ENCODE results near the gene SPAM1.

The SPAM1 gene, protein sequence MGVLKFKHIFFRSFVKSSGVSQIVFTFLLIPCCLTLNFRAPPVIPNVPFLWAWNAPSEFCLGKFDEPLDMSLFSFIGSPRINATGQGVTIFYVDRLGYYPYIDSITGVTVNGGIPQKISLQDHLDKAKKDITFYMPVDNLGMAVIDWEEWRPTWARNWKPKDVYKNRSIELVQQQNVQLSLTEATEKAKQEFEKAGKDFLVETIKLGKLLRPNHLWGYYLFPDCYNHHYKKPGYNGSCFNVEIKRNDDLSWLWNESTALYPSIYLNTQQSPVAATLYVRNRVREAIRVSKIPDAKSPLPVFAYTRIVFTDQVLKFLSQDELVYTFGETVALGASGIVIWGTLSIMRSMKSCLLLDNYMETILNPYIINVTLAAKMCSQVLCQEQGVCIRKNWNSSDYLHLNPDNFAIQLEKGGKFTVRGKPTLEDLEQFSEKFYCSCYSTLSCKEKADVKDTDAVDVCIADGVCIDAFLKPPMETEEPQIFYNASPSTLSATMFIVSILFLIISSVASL

GRCh38 chr7:123924941-123925340 is at the start of gene SPAM1:
TSS of gene SPAM1 (plus strand) at chr7:123925241. CDS start at chr7:123953571, 28,330 bp downstream.
- Histone ChIP-seq H3K4me1 (ENCODE audit: control insufficient read depth in 1 of 2, insufficient read depth in 1 of 2, low read depth in 1 of 2, low read length in 1 of 2) (no peaks in the 10 kb centered on the region), H3K27ac (no peak within 1 kb of the TSS), H3K9me3 (no peaks in the 10 kb centered on the region), H3K4me3 (ENCODE audit: low read depth in 1 of 2, low read length in 1 of 2) (no peak within 1 kb of the TSS), H3K27me3 (no peaks in the 10 kb centered on the region), H3K36me3 (no peaks in the 10 kb centered on the region)
- no peak for TF ChIP-seq CTCF (IDR thresholded peaks at IDR 0.05)

DNA sequence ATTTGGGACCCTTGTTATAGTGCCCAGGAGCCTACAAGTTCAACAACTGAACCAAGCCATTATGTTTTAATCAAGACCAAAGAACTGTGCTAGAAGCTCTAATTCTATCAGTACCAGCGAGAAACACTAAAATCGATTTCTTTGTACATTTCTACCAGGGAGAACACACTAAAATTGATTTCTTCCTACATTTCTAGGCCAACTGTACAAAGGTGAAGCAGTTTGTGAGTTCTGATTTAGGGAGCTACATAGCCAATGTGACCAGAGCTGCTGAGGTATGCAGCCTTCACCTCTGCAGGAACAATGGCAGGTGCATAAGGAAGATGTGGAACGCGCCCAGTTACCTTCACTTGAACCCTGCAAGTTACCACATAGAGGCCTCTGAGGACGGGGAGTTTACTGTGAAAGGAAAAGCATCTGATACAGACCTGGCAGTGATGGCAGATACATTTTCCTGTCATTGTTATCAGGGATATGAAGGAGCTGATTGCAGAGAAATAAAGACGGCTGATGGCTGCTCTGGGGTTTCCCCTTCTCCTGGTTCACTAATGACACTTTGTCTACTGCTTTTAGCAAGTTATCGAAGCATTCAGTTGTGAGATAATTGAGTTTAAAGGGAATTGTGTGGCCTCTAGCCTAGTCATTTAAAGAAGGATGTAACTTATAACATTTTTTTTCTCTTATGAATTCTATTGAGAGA is 48.3 kb upstream of the SPAM1 start:
- Histone ChIP-seq H3K27ac (no peak overlapping the region), H3K4me3 (ENCODE audit: low read depth in 1 of 2, low read length in 1 of 2) (no peak overlapping the region), H3K9me3 (no peaks in the 10 kb centered on the region), H3K36me3 (no peaks in the 10 kb centered on the region), H3K27me3 (no peaks in the 10 kb centered on the region), H3K4me1 (ENCODE audit: control insufficient read depth in 1 of 2, insufficient read depth in 1 of 2, low read depth in 1 of 2, low read length in 1 of 2) (no peaks in the 10 kb centered on the region)
- TF ChIP-seq CTCF (IDR thresholded peaks at IDR 0.05), result no peak

GRCh38 chr7:123879628-123880027 is 45.4 kb upstream of the SPAM1 start:
- no peak for TF ChIP-seq CTCF (IDR thresholded peaks at IDR 0.05)
- H3K27ac ChIP-seq, result no peak overlapping the region
- no peaks in the 10 kb centered on the region for H3K9me3 ChIP-seq
- H3K36me3 ChIP-seq, result no peaks in the 10 kb centered on the region
- H3K27me3 ChIP-seq, result no peaks in the 10 kb centered on the region
- H3K4me3 ChIP-seq (ENCODE audit: low read depth in 1 of 2, low read length in 1 of 2), result no peak overlapping the region
- H3K4me1 ChIP-seq (ENCODE audit: control insufficient read depth in 1 of 2, insufficient read depth in 1 of 2, low read depth in 1 of 2, low read length in 1 of 2), result no peaks in the 10 kb centered on the region

DNA sequence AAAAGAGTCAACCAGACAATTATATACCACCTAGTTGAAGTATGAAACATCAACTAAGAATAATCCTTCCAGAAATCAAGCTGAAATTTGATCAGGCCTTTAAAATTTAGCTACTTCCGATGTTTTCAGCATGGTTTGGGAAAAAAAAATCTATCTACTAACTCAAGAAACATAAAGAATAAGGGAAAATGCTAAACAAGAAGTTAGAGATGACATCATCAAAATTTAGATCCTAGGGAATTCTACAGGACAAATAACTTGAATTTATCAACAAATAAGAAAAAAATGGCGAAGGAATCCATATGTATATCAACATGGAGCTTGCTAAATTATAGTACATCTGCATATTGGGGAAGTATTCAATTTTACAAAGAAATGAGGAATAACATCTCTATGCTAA is 43.7 kb upstream of the SPAM1 start:
- no peak for TF ChIP-seq CTCF (IDR thresholded peaks at IDR 0.05)
- no peaks in the 10 kb centered on the region for H3K36me3 ChIP-seq

DNA sequence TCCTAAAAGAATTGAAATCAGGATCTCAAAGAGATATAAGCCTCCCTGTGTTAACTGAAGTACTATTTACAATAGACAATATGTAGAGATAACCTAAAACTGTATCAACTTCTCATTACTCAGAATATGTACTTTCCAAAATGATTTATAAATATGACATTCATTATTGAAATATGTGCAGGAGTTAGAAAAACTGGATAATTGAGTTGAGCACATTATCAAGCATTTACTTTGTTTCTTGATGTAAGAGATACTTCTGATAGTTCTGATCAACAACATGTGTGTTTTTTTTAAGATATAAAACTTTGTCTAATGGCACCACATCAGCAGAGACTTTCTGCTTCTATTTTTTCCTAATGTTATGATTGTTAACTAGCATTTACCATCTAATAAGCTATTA is 41.9 kb upstream of the SPAM1 start:
- no peaks in the 10 kb centered on the region for H3K4me1 ChIP-seq (ENCODE audit: control insufficient read depth in 1 of 2, insufficient read depth in 1 of 2, low read depth in 1 of 2, low read length in 1 of 2)
- H3K36me3 ChIP-seq, result no peaks in the 10 kb centered on the region
- TF ChIP-seq CTCF (IDR thresholded peaks at IDR 0.05), result no peak
- H3K9me3 ChIP-seq, result no peaks in the 10 kb centered on the region
- no peak overlapping the region for H3K27ac ChIP-seq
- H3K4me3 ChIP-seq (ENCODE audit: low read depth in 1 of 2, low read length in 1 of 2), result no peak overlapping the region
- no peaks in the 10 kb centered on the region for H3K27me3 ChIP-seq

More for the DNA sequence above, 43.7 kb upstream of the SPAM1 start:
- Histone ChIP-seq H3K27me3 (no peaks in the 10 kb centered on the region), H3K27ac (no peak overlapping the region), H3K4me3 (ENCODE audit: low read depth in 1 of 2, low read length in 1 of 2) (no peak overlapping the region), H3K9me3 (no peaks in the 10 kb centered on the region), H3K4me1 (ENCODE audit: control insufficient read depth in 1 of 2, insufficient read depth in 1 of 2, low read depth in 1 of 2, low read length in 1 of 2) (no peaks in the 10 kb centered on the region)

Measured in neutrophil (primary cell).